G401 (cell line): Measurements from ENCODE around the gene ACTRT2. TPM values are rescaled to one million over a fixed set of nuclear protein-coding genes. Genes with fewer than 3 reads are reported as not detected.

Experiments used
- DNase-seq: peaks from one replicate; pipeline ENCODE4 v3.0.0-alpha.2; 2015; ENCODE audit warnings: low spot score
- in situ Hi-C: cut with HindIII; loops from 2 replicates; pipeline ENCODE4 v1.10.0; 2016; ENCODE audit warnings: low sequenced_read_pairs, mixed read lengths
- total RNA-seq: library from RNA; depleted of rRNA; stranded (reverse); fragments of >200 nt; shearing (Covaris generic); gene quantifications from 2 replicates; pipeline ENCODE4 v1.2.3, GENCODE V29; 2014

ACTRT2 gene
- total RNA-seq, 1 experiment from 2014 or later = not detected

- DNase-seq = no peak
- in situ Hi-C loops = no loop called here
Observed at GRCh38 chr1:3027611-3028371, 6.5 kb downstream of the ACTRT2 start.

GRCh38 chr1:3028531-3029282, 7.4 kb downstream of the ACTRT2 start:
- in situ Hi-C loops = no loop called here
- DNase-seq = no peak

GRCh38 chr1:3029481-3029961, 8.3 kb downstream of the ACTRT2 start:
- in situ Hi-C loops = no loop called here
- no peak for DNase-seq

- in situ Hi-C loops = no loop called here
- DNase-seq = no peak
Observed at GRCh38 chr1:3029991-3030662, 8.9 kb downstream of the ACTRT2 start.

GRCh38 chr1:3030663-3031381, 9.6 kb downstream of the ACTRT2 start:
- no peak for DNase-seq
- in situ Hi-C loops = no loop called here

- in situ Hi-C loops = no loop called here
- DNase-seq = no peak
Observed at GRCh38 chr1:3031401-3032221, 10.3 kb downstream of the ACTRT2 start.

GRCh38 chr1:3032371-3033039, 11.2 kb downstream of the ACTRT2 start:
- in situ Hi-C loops = no loop called here
- no peak for DNase-seq

- in situ Hi-C loops = no loop called here
- DNase-seq = no peak
Observed at GRCh38 chr1:3033040-3033789, 11.9 kb downstream of the ACTRT2 start.

- in situ Hi-C loops = no loop called here
Observed at GRCh38 chr1:3033790-3034090, 12.5 kb downstream of the ACTRT2 start.

GRCh38 chr1:3034162-3034561, 12.9 kb downstream of the ACTRT2 start:
- no peak for DNase-seq
- in situ Hi-C loops = no loop called here

More at GRCh38 chr1:3033790-3034090, 12.5 kb downstream of the ACTRT2 start:
- no peak for DNase-seq

GRCh38 chr1:3034728-3035562, 13.7 kb downstream of the ACTRT2 start:
- no peak for DNase-seq
- in situ Hi-C loops = no loop called here

GRCh38 chr1:3035563-3036446, 14.5 kb downstream of the ACTRT2 start:
- in situ Hi-C loops = no loop called here
- DNase-seq = no peak

- in situ Hi-C loops = no loop called here
- no peak for DNase-seq
Observed at GRCh38 chr1:3036447-3037280, 15.4 kb downstream of the ACTRT2 start.

GRCh38 chr1:3037281-3038040, 16.2 kb downstream of the ACTRT2 start:
- DNase-seq = no peak
- in situ Hi-C loops = no loop called here
